Type B pancreatic cell (in vitro differentiated cells): ENCODE measurements around the gene TXNDC15. TPM values are rescaled to one million over a fixed set of nuclear protein-coding genes. Genes with fewer than 3 reads are reported as not detected.
"Not testable (repeated sequence)": the region's sequence is repeated elsewhere in the genome, so short reads cannot be mapped to it uniquely, and the experiment has no call there.

Experiments used
- DNase-seq: peaks from one replicate; pipeline ENCODE4 v3.0.0; 2021; ENCODE audit warnings: mixed read lengths; ENCODE audit not compliant: unreplicated experiment; ENCODE audit errors: extremely low spot score
- H3K27ac Mint-ChIP-seq: 2 replicates; pipeline ENCODE4 v1.8.0; 2021; ENCODE audit warnings: mild to moderate bottlenecking, mixed read lengths
- H3K27me3 Mint-ChIP-seq: 2 replicates; pipeline ENCODE4 v1.8.0; 2021; ENCODE audit warnings: mixed read lengths
- H3K36me3 Mint-ChIP-seq: 2 replicates; pipeline ENCODE4 v1.8.0; 2021; ENCODE audit warnings: mixed read lengths
- H3K4me1 Mint-ChIP-seq: one replicate; pipeline ENCODE4 v1.8.0; 2021; ENCODE audit warnings: mixed read lengths; ENCODE audit not compliant: unreplicated experiment
- H3K4me3 Mint-ChIP-seq: 2 replicates; pipeline ENCODE4 v1.8.0; 2021; ENCODE audit warnings: mild to moderate bottlenecking, mixed read lengths
- H3K9me3 Mint-ChIP-seq: 2 replicates; pipeline ENCODE4 v1.8.0; 2021; ENCODE audit warnings: mixed read lengths
- total RNA-seq: library from RNA; stranded (reverse); gene quantifications from 2 replicates; pipeline ENCODE4 v1.2.1, GENCODE V29; 2021; ENCODE audit warnings: low replicate concordance
- TF ChIP-seq, protein P1 (sequence below): fragments of 200-600 bp; sonication (generic); conservative IDR thresholded peaks from 2 replicates; pipeline ENCODE4 v1.5.0; 2021; ENCODE audit warnings: antibody characterized with exemption, mild to moderate bottlenecking

The TXNDC15 gene
- total RNA-seq, 1 donor from 2014 or later, result 41.3 TPM

DNA sequence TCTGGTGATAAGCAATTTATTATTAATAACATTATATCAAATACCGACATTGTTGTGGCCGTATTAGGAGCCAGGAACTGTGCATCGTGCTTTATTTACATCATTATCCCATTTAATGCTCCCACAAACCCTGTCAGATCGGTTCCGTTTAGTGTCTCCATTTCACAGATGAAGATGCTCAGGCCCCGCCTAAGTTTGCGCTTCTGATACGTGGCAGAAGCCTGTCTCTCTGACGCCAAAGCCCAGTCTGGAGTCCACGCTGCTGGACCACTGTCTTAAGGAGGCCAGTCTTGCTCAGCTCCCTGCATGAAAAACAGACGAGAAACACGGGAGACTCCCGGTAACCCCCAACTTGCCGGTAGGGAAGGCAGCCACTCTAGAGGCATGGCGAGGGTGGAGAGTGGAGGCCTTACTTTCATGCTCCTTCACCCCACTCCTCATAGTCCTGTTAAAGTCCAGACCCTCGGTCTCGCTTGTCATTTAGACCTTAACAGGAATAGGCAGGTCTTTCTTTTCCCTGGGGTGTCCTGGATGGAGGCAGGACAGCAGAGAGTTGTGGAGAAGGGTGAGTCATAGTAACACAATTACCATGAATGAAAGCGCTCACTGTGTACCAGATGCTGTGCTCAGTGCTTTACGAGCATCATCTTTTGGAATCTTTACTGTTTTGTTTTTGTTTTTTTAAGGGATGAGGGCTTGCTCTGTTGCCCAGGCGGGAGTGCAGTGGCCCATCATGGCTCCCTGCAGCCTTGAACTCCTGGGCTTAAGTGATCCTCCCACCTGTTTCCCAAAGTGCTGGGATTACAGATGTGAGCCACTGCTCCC is 872 bp downstream of the TXNDC15 start:
- TF ChIP-seq, protein P1, sequence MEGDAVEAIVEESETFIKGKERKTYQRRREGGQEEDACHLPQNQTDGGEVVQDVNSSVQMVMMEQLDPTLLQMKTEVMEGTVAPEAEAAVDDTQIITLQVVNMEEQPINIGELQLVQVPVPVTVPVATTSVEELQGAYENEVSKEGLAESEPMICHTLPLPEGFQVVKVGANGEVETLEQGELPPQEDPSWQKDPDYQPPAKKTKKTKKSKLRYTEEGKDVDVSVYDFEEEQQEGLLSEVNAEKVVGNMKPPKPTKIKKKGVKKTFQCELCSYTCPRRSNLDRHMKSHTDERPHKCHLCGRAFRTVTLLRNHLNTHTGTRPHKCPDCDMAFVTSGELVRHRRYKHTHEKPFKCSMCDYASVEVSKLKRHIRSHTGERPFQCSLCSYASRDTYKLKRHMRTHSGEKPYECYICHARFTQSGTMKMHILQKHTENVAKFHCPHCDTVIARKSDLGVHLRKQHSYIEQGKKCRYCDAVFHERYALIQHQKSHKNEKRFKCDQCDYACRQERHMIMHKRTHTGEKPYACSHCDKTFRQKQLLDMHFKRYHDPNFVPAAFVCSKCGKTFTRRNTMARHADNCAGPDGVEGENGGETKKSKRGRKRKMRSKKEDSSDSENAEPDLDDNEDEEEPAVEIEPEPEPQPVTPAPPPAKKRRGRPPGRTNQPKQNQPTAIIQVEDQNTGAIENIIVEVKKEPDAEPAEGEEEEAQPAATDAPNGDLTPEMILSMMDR, result no peak
- H3K36me3 Mint-ChIP-seq, result peaks cover 10% of the 10 kb centered on the region
- peak overlapping the region; percentile 97 for H3K4me3 Mint-ChIP-seq
- H3K4me1 Mint-ChIP-seq, result peaks cover 24% of the 10 kb centered on the region
- H3K27me3 Mint-ChIP-seq, result no peaks in the 10 kb centered on the region
- H3K9me3 Mint-ChIP-seq, result no peaks in the 10 kb centered on the region
- no peak for DNase-seq
- peak overlapping the region; percentile 89 for H3K27ac Mint-ChIP-seq

DNA sequence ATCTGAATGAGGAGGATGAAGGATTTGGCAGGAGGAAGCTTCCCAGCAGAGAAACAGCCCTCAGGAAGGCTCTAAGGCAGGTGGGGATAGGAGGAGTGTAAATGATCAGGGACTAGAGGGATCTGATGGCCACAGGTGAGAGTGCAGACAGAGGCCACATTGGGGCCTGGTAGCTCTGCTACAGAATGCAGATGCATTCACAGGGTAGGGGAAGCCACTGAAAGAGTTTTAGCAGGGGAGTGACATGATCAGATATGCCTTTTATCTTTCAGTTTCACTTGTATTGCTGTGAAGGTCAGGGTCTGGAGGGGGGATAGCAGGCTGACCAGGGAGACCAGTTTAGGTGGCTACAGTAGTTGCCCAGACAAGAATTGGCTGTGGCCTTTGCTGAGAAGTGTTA is 3.0 kb downstream of the TXNDC15 start:
- Mint-ChIP-seq H3K27me3 (no peaks in the 10 kb centered on the region), H3K9me3 (no peaks in the 10 kb centered on the region), H3K4me3 (peak overlapping the region; percentile 16), H3K36me3 (peaks cover 16% of the 10 kb centered on the region), H3K27ac (peak overlapping the region; percentile 17), H3K4me1 (peaks cover 26% of the 10 kb centered on the region)
- TF ChIP-seq, protein P1, result no peak
- DNase-seq, result no peak

DNA sequence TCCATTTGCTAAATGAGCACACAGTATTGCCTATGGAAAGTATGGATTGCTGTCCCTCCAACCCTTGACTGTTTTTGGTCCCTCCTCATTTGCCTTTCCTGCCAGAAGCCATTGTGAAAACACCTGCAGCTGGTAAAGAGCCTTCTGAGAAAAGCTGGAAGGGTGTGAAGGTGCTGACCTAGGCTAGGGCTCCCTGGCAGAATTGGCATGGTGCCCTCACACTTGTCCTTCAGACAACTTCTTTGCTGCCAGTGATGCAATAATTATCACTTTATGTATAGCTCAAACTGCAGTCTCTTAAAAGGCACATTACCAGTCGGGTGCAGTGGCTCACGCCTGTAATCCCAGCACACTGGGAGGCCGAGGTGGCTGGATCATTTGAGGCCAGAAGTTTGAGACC is 4.2 kb downstream of the TXNDC15 start:
- no peak overlapping the region for H3K27ac Mint-ChIP-seq
- DNase-seq, result no peak
- peaks cover 26% of the 10 kb centered on the region for H3K4me1 Mint-ChIP-seq
- no peak overlapping the region for H3K4me3 Mint-ChIP-seq
- no peaks in the 10 kb centered on the region for H3K9me3 Mint-ChIP-seq
- no peaks in the 10 kb centered on the region for H3K27me3 Mint-ChIP-seq
- TF ChIP-seq, protein P1, result no peak
- H3K36me3 Mint-ChIP-seq, result peaks cover 16% of the 10 kb centered on the region

DNA sequence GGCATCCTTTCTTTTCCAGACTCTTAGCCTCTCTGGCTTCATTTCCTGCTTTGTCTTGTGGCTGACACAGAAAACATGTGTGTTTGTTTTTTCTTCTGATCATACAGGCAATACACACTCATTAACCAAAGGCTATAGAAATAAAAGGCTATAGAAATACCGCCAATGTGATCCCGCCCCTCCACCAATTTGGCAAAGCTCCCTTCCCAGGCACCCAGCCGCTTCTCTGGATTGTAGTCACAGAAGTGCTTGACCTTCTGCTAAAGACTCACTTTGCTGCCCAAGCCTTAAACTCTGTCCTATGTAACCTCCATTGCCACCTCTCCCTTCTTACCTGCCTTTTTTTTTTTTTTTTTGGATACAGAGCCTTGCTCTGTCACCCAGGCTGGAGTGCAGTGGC is 5.3 kb downstream of the TXNDC15 start:
- Mint-ChIP-seq H3K4me1 (peaks cover 26% of the 10 kb centered on the region), H3K27ac (no peak overlapping the region), H3K4me3 (no peak overlapping the region), H3K9me3 (no peaks in the 10 kb centered on the region), H3K36me3 (peaks cover 16% of the 10 kb centered on the region), H3K27me3 (no peaks in the 10 kb centered on the region)
- TF ChIP-seq, protein P1, result no peak
- no peak for DNase-seq

DNA sequence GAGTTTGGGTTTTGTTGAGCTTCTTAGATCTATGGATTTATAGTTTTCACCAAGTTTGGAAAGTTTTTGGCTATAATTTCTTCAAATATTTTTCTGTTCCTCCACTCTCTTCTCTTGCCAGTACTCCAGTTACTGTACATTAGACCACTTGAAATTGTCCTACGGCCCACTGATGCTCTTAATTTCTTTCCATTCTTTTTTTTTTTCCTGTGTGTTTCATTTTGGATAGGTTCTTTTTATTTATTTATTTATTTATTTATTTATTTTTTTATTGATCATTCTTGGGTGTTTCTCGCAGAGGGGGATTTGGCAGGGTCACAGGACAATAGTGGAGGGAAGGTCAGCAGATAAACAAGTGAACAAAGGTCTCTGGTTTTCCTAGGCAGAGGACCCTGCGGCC is 6.8 kb downstream of the TXNDC15 start:
- Mint-ChIP-seq H3K4me1 (peaks cover 21% of the 10 kb centered on the region), H3K36me3 (peaks cover 16% of the 10 kb centered on the region)
- H3K9me3 Mint-ChIP-seq, DNase-seq, H3K4me3 Mint-ChIP-seq, H3K27ac Mint-ChIP-seq, H3K27me3 Mint-ChIP-seq: not testable (repeated sequence)

DNA sequence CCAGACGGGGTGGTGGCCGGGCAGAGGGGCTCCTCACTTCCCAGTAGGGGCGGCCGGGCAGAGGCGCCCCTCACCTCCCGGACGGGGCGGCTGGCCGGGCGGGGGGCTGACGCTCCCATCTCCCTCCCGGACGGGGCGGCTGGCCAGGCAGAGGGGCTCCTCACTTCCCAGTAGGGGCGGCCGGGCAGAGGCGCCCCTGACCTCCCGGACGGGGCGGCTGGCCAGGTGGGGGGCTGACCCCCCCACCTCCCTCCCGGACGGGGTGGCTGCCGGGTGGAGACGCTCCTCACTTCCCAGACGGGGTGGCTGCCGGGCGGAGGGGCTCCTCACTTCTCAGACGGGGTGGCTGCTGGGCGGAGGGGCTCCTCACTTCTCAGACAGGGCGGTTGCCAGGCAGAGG is 7.5 kb downstream of the TXNDC15 start:
- Mint-ChIP-seq H3K4me1 (peaks cover 15% of the 10 kb centered on the region), H3K36me3 (peaks cover 16% of the 10 kb centered on the region)
- not testable (repeated sequence) for H3K9me3 Mint-ChIP-seq, DNase-seq, H3K27ac Mint-ChIP-seq, H3K4me3 Mint-ChIP-seq, H3K27me3 Mint-ChIP-seq
